Measurements from ENCODE around the gene TCF19.

DNA sequence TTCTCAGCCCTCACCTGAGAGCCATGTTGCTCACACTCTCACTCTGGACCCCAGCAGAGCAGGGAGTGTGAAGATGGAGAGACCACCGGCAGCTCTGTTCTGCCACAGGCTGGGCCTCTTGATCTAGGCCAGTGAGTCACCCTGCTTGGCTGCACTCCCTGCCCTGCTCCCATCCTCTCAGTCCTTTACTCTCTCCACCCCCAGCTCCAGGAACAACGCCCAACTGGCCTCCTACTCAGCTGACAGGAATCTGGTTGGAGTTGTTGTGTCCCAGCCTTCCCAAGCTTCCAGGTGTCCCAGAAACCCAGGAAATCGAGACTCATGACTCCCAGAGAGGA lies 43.9 kb upstream of the TCF19 start, which contains the start of gene PSORS1C1:
- no peak for TF ChIP-seq ZFP30 (CRISPR knock-in tag; IDR thresholded peaks at IDR 0.05)
- TF ChIP-seq ZFP3 (CRISPR knock-in tag; IDR thresholded peaks at IDR 0.05): peak; percentile 52; the same call in 1 of the 2 replicates
- no peak for TF ChIP-seq ZNF565 (CRISPR knock-in tag; conservative IDR thresholded peaks at IDR 0.05; ENCODE audit: low read depth)

Measured in SK-N-SH treated with all-trans-retinoic acid at 6 μM for 48 hours (cell line).